Hematopoietic multipotent progenitor cell treated with erythropoietin and hydrocortisone succinate and interleukin-3 and kit ligand, for 15 days (in vitro differentiated cells): ENCODE data around the gene CLEC2B.

Source experiments
- DNase-seq: peaks from one replicate; pipeline ENCODE4 v3.0.0-alpha.2; 2015; ENCODE audit warnings: low spot score

Gene CLEC2B

DNA sequence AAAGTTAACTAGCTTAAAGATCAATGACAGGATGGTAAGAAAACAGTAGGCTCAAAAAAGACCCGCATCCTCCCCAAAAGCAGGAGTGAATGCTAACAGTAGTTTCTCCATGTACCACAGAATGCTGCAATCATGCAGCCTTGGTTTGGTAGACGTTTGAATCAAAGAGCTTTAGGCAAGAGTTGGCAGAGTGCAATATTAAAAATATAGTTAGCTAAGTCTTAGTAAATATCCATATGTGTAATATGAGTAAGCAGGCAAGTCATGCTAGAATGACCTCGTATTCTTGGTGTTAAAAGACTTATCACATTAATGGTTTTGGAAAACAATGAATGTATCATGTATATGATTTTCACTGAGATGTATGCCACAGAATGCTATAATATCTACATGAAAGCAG lies 60.6 kb downstream of the CLEC2B start:
- no peak for DNase-seq

DNA sequence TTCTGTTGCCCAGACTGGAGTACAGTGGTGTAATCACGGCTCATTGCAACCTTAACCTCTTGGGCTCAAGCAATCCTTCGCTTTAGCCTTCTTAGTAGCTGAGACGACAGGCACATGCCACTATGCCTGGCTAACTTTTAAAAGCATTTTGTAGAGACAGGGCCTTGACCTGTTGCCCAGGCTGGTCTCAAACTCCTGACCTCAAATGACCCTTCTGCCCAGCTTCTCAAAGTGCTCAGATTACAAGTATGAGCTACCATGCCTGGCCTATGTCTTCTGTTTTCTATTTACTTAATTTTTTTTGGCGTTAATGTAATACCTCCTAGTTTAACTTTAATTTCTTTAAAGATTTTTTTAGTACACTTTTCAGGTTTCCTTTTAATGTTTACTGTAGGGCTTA lies 62.4 kb downstream of the CLEC2B start:
- DNase-seq = no peak

- DNase-seq = no peak
Measured at GRCh38 chr12:9805883-9806282, 63.3 kb downstream of the CLEC2B start.
